ENCODE data around the gene H6PD.

Gene H6PD

DNA sequence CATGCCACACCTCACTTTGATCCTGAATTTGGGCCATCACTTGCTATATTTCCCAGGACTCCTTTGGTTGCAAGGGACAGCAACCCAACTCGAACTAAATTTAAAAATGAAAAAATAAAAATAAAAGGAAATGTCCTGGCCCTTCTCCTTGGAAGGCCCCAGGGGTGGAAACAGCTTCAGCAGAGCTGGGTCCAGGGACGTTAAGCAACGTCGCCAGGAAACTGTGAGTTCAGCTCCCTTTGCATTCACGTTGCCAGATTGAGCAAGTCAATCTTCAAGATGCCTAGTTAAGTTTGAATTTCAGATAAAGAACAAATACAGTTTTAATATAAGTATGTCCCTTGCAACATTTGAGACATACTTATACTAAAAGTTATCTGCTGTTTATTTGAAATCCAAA is 43.5 kb downstream of the H6PD start:
- DNase-seq (ENCODE audit: low read depth in 2 of 2): no peak

DNA sequence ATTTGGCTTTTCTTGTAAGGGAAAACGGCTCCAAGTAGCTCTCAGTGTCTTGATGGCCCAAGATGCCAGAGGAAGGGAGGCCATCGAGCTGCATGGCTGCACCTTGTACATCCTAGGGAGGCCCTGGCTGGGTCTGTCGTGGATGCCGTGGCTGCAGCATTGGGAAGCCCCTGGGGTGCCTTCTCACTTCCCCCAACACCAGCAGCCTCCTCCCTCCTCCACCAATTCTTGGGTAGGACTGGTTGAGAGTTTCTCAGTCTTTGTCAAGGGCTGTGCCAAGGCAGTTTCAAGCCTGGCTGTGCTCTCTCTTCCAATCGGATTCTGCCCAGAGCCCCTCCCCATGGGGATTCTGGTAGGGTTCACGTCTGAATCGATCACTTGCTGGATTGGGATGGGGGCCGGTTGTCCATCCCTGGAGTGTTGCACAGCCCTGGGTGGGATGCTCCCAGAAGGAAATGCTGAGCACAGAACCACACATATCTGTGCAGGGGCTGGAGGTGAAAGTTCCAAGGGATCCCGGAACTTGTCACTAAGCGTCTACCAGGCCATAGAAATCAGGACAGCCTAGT is 44.1 kb downstream of the H6PD start:
- DNase-seq (ENCODE audit: low read depth in 2 of 2): no peak

DNA sequence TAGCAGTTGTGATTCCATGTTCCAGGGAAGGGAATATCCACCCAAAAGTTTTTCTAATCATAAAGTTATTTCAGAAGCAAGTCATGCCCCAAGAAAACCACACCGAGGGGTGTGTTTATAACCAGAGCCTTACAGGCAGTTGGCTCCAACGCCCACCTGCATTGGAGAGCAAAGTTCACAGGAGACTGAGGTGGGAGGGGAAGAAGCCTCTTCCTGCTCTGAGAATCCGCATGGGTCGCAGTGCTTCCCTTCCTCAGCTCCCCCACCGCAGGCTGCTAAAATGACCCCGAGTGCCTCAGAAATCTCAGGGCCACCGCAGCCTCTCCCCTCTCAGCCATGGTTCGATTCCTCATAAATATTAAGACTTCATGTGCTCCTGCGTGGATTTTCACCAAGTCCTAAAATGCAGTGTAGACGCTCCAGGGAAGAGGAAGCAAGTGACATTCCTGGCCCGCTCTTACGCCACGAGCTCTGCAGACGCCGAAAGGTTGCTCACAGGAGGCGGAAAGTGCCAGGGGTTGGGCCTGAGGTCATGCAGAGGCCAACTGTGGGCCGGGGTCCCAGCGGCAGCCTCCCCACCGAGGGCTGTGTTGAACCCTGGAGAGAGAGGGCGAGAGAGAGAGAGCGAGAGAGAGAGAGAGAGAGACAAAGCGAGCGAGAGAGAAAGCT is 44.7 kb downstream of the H6PD start:
- DNase-seq (ENCODE audit: low read depth in 2 of 2): no peak

DNA sequence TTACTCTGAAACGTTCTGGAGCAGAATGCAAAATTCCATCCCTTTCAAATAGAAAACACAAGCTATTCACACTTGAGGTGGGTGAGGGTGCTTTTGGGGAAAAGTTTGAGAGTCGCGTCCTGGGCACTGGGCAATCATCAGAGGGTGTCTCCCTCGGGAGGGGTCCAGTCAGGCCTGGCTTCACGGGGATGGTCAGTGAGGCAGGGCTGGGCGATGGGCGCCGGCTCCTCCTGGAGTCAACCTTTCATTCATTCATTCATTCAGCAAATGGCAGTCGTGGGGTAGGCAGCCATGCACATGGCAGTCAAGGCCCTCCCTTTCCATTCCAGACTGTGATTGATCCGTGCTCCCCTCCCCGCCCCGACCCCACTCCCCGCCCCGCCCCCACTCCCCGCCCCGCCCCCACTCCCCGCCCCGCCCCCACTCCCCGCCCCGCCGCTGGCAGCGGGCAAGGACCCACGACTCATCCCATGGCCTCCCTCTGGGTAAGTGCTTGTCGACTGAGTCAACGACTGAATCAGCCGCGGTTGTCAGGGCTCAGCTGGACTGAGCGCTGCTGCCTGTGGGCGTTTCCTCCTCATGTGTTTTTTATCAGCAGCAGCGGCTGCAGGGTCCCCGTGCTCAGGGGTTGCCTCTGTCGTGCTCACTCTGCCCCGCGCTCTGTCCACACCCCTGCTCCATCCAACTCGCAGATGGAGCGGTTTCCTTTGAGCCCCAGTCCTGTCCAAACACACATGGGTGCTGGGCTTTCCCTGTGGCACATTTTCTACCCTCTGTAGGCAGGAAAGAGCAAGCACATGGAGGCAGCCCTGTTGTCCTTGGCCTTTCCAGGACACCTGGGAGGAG is 45.7 kb downstream of the H6PD start:
- peak; percentile 40 to 49 for DNase-seq (ENCODE audit: low read depth in 2 of 2)

DNA sequence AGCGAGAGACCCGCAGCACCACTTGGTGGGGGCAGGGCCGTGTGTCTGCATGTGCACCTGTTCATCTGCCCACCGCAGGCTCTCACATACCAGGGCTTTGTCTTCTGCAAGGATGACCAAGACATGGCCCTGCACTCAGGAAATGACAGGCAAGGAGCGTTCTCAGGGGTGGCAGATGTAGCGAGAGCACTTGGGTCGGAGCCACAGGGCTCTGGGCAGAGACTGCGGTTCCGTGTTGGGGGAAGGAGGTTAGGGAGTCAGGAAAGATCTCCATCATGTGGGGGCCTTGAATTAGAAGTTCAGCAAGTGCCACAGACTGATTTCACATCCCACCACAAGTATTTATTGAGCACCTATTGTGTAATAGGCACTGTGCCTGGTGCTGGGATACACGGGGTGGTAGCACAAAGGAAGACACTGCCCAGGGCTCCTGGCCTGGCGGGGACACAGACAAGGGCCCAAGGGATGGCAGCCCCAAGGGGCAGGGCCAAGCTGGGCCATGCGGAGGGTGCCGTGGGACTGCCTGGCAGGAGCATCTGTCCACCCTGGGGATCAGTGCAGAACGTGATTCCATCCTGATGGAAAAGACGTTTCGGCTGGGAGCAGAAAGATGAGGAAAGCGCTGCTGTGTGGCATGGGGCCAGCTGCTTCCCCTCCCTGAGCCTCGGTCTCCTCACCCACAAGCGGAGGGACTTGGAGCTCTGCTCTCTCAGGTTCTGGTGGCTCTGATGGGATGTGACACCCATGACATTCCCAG is 46.7 kb downstream of the H6PD start:
- no peak for DNase-seq (ENCODE audit: low read depth in 2 of 2)

DNA sequence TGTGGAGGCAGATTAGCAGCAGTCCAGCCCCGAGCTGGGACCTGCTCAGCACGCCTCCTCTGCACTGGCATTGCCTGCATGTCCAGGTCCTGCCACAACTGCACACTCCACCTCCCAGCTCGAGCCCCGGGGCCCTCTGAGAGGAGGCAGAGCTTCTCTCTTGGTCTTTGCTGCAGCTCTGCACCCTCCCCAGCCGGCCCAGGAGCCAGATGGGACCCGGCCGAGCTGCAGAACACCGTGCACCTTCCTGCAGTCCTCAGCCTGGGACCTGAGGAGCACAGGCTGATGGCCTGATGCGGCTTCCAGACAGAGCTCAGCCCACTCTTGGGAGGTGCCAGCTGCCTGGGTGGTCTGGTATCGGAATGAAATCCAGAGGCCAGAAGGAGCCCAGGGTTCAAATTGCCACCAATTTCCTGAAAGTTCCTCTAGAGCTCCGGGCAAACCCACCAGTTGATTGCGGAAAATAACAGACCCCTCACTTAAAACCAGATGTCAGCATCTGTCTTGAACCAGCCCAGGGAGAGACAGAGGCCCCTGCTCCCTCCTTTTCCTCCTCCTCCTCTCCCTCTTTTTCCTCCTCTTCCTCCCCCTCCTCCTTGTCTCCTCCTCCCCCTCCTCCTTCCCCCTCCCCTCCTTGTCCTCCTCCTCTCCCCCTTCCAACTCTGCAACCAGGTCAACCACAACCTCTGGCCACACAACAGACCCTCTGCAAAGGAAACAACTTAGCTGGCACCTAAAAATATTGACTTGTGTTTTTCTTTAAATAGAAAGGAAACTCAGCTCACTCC is 47.5 kb downstream of the H6PD start:
- DNase-seq (ENCODE audit: low read depth in 2 of 2): no peak

DNA sequence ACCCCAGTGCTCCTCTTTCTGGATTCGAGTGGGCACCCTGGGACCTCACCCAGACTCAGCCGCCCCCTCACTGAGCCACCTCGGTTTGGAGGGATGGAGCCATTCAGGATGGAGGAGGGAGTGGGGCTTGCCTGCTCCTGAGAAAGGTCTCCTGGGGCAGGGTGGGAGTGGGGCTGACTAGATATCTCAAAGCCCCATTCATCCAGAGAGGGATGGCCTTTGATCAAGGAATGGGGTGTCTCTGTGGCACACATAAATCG is 48.1 kb downstream of the H6PD start:
- DNase-seq (ENCODE audit: low read depth in 2 of 2): no peak

DNA sequence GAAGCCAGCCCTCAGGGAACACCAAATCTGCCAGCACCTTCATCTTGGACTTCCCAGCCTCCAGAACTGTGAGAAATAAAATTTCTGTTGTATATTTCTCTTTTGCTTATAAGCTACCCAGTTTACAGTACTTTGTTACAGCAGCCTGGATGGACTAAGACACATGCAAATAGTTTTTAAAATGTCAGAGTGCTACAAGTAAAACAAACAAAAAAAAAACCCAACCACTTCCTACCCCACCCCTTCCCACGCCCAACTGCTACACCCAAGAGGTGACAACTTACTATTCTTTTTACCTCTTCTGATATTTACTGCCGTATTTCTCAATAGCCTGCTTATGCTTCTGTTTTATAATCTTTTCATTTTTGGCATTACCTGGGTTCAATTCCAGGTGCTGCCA is 49.5 kb downstream of the H6PD start:
- DNase-seq (ENCODE audit: low read depth in 2 of 2): no peak

DNA sequence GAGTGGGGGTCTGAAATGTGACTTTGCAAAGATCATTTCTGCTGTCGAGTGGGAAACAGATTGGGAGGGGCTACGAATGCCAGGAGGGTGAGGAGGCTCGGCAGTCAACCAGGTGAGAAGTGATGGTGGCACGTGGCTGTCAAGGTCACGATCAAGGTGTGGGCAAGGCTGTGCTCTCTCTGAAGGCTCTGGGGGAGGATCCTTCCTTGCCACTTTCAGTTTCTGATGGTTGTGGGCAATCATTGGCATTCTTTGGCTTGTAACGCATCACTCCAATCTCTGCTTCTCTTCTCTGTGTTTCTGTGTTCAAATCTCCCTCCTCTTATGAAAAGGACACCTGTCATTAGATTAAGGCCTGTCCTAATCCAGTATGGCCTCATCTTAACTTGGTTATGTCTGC is 52.0 kb downstream of the H6PD start:
- no peak for DNase-seq (ENCODE audit: low read depth in 2 of 2)

DNA sequence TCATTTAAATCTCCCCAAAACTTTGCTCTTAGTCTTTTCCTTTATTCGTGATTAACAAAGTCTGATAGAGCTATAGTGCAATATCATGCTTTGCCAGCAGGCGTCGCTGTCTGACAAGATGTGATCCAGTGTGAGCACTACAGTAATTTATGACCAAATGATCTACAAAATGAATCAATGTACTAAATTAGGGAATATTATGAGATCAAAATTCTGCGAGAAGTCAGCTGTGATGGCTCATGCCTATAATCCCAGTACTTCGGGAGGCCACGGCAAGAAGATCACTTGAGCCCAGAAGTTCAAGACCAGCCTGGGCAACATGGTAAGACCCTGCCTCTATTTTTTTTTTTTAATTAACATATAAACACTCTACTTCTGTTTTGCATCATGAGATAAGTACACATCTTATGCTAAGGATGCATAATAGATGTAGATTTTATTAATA is 54.5 kb downstream of the H6PD start:
- DNase-seq (ENCODE audit: low read depth in 2 of 2): peak; percentile 79 to 90

DNA sequence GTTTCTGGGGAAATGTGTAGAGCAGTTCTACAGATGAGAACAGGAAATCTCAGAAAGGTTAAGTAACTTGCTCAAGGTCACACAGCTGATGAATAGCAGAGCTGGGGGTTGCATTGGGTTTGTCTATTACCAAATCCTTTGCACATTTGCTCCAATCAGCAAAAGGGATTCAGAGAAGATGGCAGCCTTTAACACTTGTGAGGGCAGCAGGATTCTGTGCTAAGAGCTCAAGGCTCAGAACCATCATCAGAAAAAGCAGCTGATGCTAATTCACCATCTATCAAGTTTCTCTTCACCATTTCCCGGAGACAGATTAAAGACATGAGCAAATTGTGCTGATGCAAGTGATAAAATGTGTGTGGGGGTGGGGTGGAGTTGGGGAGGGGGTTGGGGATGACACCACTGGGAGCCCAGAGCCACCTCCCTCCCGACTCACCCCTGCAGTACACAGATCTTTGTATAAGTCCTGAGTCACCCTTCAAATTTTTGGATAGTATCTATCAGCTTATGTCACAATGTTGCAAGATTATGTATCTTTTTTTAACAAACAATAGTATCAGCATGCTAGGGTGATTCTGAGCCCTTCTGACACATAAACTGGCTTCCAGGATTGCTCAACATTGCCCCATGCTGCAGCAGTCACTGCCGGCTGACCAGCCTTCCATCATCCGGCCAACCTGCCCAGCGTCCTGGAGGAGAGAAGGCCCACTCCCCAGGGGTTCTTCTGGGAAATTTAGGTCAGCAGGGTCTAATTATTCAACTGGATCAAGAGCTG is 55.3 kb downstream of the H6PD start:
- peak in 1 of 2 donors; percentile 24 for DNase-seq (ENCODE audit: low read depth in 2 of 2)

DNA sequence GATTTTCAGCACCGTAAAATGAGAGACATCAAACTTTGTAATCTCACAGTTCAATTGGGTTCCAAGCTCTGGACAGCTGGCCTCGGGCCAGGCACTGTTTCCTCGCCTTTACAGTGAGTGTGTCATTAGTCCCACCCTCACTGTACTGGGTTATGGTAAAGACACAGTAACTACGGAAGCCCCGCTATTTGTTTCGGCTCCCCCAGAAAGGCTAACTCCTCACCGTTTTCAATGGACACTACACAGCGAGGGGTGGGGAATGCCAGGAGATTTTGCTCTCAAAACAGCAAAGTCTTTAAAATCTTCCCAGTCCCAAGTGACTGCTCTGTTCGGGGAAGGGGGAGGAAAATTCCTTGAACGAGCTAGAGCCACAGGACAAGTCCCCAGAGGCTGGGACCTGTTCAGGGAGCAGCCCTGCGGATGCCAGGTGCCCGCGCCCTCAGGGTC is 57.4 kb downstream of the H6PD start:
- no peak for DNase-seq (ENCODE audit: low read depth in 2 of 2)

DNA sequence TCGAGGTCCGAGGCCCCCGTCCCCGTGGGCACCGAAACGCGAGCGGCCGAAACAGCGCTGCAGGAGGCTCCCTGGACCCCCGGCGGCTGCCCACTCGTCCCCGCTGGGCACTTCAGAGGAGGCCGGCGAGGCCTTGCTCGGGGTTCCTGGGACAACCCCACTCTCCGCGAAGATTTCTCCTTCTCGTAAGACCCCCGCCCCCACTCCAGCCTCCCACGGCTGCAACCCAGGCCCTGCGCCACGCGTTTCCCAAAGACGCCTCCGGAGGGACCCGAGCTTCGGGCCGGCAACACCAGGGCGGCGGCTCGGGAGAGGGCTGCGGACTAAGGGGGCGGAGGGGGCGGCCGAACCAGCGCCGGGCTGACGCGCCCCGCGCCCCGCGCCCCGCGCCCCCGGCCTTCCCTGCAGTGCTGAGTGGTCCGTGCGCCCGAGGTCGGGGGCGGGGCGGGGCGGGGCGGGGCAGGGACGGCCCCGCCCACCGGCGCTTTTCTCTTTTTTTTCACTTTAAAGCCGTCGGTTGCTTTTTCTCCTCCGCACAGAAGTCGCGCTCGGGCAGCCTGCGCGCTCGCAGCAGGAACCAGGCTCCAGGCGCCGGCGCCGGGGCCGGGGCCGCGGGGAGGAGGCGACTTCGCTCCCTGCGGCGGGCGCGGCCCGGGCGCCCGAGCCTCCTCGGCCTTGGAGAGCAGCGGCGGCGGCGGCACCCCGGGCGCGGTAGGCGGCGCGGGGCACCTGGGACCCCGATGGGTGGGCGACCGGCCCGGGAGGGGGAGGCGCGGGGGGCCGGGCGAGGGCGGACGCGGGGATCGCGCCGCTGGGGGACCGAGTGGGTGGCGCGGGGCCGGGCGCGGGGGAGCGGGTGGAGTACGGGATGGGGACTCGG is 58.0 kb downstream of the H6PD start, which contains the start of gene SPSB1:
SPSB1 (plus strand) TSS at position 534 of the 880 bp plus-strand sequence. CDS start 62,998 bp downstream, outside the sequence.
- DNase-seq (ENCODE audit: low read depth in 2 of 2): peak; percentile 55 to 60

DNA sequence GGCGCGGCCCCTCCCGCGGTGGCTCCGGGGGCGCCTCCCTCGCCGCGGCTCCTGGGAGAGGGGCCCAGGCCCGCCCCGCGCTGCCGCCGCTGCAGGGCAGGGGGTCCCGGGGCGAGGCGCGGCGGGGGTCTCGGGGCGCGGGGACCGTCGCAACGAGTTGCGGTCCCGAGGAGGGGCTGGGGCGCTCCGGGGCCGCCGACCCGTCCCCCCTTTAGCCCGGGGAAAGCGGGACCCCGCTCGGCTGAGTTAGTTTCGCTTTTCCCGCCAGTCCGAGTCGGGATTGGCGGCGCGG is 58.6 kb downstream of the H6PD start:
- DNase-seq (ENCODE audit: low read depth in 2 of 2): no peak

DNA sequence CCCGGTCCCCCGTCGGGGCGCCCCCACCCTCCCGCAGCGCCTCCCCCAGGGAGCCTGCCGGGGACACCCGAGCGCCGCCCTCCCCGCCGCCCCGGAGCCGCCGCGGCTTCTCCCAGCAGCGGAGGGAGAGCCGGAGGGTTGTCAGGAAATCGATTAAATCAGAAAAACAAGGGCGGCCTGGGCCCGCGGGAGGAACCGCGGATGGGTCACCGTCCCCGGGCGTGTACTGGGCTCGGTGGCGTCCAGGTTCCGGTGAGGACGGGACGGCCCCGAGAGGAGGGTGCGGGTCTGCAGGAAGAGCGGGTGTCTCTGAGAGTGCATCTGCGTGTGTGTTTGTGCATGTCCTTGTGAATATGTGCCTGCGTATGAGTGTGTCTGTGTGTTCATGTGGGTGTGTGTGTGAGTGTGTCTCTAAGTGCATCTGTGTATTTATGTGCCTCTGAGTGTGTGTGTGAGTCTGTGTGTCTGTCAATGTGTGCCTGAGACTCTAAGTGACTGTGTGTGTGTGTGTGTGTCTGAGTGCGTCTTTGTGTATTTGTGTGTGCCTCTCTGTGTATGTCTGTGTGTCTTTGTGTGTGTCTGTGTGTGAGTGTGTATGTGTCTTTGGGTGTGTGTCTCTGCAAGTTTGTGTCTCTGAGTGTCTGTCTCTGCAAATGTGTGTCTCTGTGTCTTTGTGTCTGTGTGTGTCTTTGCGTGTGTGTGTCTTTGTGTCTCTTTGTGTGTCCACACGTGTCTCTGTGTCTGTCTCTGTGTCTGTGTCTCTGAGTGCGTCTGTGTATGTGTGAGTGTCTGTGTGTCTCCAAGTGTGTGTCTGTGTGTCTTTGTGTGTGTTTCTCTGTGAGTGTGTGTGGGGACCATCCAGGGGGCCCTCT is 59.2 kb downstream of the H6PD start:
- peak in 1 of 2 donors; percentile 22 for DNase-seq (ENCODE audit: low read depth in 2 of 2)

DNA sequence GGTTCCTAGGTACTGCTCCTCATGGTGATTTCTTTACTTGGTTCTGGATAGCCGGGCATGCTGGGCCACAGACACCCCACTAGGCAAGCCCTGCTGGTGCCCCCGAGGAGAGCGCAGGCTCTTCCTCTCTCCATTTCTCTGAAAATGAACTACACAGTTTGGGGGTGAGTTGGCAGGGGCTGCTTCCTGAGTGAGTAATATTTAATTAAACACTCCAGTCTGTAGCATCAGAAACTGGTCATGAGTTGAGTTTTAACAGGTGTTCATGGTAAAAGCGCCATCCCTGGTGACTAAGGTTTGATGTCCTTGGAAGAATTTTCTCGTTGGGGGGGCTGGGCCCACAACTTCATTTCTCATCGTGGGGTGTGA is 59.8 kb downstream of the H6PD start:
- no peak for DNase-seq (ENCODE audit: low read depth in 2 of 2)

DNA sequence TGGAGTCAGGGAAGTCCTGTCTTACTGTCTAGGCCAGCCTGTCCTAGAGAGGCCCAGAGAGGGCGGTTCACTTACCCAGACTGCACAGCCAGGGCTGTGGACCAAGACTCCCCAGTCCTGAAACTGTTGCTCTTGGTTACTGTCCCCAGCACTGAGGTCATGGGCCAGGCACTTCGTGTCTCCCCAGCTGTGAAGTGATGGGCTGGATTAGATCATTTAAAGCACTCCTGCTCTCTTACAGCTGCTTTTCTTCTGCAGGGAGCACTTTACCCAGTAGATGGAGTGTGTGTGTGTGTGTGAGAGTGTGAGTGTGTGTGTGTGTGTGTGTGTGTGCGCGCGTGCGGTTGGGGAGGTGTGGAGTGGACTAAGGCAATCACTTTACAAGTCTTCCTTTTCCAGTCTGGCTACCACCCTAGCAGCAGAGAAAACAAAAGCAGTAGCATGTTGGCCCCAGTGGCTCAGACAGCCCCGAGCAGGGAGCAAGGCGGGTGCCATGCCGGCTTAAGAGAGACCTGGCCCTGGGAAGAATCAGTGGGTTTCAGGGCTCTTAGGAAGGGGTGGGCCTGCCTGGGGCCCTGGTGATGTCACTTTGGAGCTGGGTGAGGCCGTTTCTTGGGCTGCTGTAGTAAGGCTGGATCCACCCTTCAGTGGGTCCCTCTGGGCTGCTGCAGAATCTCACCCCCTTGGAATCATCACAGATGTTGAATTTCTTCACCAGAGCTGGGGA is 60.5 kb downstream of the H6PD start:
- DNase-seq (ENCODE audit: low read depth in 2 of 2): no peak

DNA sequence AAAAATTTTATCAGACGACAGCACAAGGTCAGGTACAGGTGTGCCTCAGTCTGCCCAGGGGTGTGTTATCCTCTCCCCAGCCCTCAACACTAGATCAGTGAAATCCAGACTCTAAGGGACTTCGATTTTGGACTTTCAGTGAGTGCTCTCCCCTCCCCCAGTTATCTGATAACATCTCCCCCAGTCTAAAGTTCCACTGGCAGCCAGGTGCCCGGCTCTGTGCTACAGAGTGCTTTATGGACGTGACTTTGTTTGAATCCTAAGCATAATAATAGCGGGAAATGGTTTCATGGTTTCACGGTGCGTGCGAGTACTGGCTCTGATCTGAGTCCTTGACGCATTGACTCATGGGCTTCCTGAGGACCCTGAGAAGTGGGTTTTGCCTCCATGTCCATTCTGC is 61.3 kb downstream of the H6PD start:
- DNase-seq (ENCODE audit: low read depth in 2 of 2): no peak
